Natural killer cell (primary cell): ENCODE results near the gene USP26. TPM values are rescaled to one million over a fixed set of nuclear protein-coding genes. Genes with fewer than 3 reads are reported as not detected.
"Not testable (repeated sequence)": the region's sequence is repeated elsewhere in the genome, so short reads cannot be mapped to it uniquely, and the experiment has no call there.

Experiments used
- ATAC-seq, 3 donors: fragments of 150-1000 bp in 2 of 3; fragments of 200-7000 bp in 1 of 3; cut with Tn5 transposase; 1 replicate in 1 of 3; 2 replicates in 2 of 3; pipeline ENCODE4 v1.10.0; 2021; ENCODE audit warnings: mild to moderate bottlenecking in 2 of 3, moderate library complexity in 2 of 3
- DNase-seq, 2 donors: peaks; one replicate each; pipeline versions ENCODE4 v3.0.0 to v3.0.0-alpha.2; 2013 to 2021; ENCODE audit warnings: mixed read lengths in 1 of 2
- H3K27ac ChIP-seq: one replicate; pipeline ENCODE4 v1.5.1; 2013; ENCODE audit warnings: mild to moderate bottlenecking, low read length
- H3K27me3 ChIP-seq: one replicate; pipeline ENCODE4 v1.6.1; 2013; ENCODE audit warnings: low read length; ENCODE audit not compliant: control insufficient read depth, insufficient read depth
- H3K36me3 ChIP-seq: one replicate; pipeline ENCODE4 v1.6.1; 2013; ENCODE audit warnings: low read length; ENCODE audit not compliant: control insufficient read depth, insufficient read depth
- H3K4me1 ChIP-seq: one replicate; pipeline ENCODE4 v1.6.1; 2013; ENCODE audit warnings: low read length; ENCODE audit not compliant: control insufficient read depth, insufficient read depth
- H3K4me3 ChIP-seq: one replicate; pipeline ENCODE4 v1.5.1; 2013; ENCODE audit warnings: low read length
- H3K9me3 ChIP-seq: one replicate; pipeline ENCODE4 v1.6.1; 2013; ENCODE audit warnings: low read length; ENCODE audit not compliant: control insufficient read depth, insufficient read depth
- H3K27ac Mint-ChIP-seq, 2 donors: one replicate each; pipeline ENCODE4 v1.8.0; 2022; ENCODE audit warnings: mild to moderate bottlenecking in 2 of 2, mixed read lengths in 2 of 2, moderate library complexity in 1 of 2
- H3K27me3 Mint-ChIP-seq, 2 donors: one replicate each; pipeline ENCODE4 v1.8.0; 2022; ENCODE audit warnings: low read depth in 2 of 2, mixed read lengths in 2 of 2
- H3K36me3 Mint-ChIP-seq: one replicate; pipeline ENCODE4 v1.8.0; 2022; ENCODE audit warnings: mixed read lengths
- H3K4me1 Mint-ChIP-seq, 2 donors: one replicate each; pipeline ENCODE4 v1.8.0; 2022; ENCODE audit warnings: mixed read lengths in 2 of 2
- H3K4me3 Mint-ChIP-seq: one replicate; pipeline ENCODE4 v1.8.0; 2022; ENCODE audit warnings: mild to moderate bottlenecking, moderate library complexity, mixed read lengths
- H3K9me3 Mint-ChIP-seq, 2 donors: one replicate each; pipeline ENCODE4 v1.8.0; 2022; ENCODE audit warnings: mixed read lengths in 2 of 2
- WGBS: methylation state at CpG from one replicate; pipeline ENCODE4 v1.1.7; 2013; ENCODE audit warnings: missing lambda C conversion rate; ENCODE audit not compliant: insufficient coverage; 5-methylcytosine and 5-hydroxymethylcytosine counted together
- intact Hi-C: fragments of 100-400 bp; cut with micrococcal nuclease; formaldehyde crosslinking; loops from one replicate; pipeline ENCODE4 v1.14.2; 2022
- total RNA-seq, 4 donors: library from RNA; stranded (reverse); fragments of 120-200 nt in 1 of 4; gene quantifications; one replicate each; pipeline versions ENCODE4 v1.2.3 to v1.2.4, GENCODE V29; 2013 to 2022
- TF ChIP-seq, protein P1 (sequence below): fragments of 200-600 bp; IDR thresholded peaks from one replicate; pipeline ENCODE4 v1.8.0; 2022; ENCODE audit warnings: antibody characterized with exemption

Gene USP26
- total RNA-seq, 3 donors from 2014 or later (not counting 1 experiment from before 2014, with no cell fraction given): not detected

- WGBS: 77% methylated on average over 8 of the region's 8 CpGs
- no peaks in the 10 kb centered on the region for H3K36me3 ChIP-seq
- no peaks in the 10 kb centered on the region for H3K4me1 Mint-ChIP-seq
- H3K9me3 Mint-ChIP-seq: no peaks in the 10 kb centered on the region
- no peaks in the 10 kb centered on the region for H3K9me3 ChIP-seq
- DNase-seq (no peak), ATAC-seq (no peak)
- no peak overlapping the region for H3K4me3 Mint-ChIP-seq
- no peak overlapping the region for H3K27ac Mint-ChIP-seq
- H3K4me1 ChIP-seq: no peaks in the 10 kb centered on the region
- H3K27me3 Mint-ChIP-seq: peaks cover 0 to 15% of the 10 kb centered on the region in 2 donors
- no peaks in the 10 kb centered on the region for H3K36me3 Mint-ChIP-seq
- H3K27me3 ChIP-seq: no peaks in the 10 kb centered on the region
- no peak overlapping the region for H3K4me3 ChIP-seq
- no peak overlapping the region for H3K27ac ChIP-seq
- intact Hi-C loops: no loop called here
- TF ChIP-seq, protein P1, sequence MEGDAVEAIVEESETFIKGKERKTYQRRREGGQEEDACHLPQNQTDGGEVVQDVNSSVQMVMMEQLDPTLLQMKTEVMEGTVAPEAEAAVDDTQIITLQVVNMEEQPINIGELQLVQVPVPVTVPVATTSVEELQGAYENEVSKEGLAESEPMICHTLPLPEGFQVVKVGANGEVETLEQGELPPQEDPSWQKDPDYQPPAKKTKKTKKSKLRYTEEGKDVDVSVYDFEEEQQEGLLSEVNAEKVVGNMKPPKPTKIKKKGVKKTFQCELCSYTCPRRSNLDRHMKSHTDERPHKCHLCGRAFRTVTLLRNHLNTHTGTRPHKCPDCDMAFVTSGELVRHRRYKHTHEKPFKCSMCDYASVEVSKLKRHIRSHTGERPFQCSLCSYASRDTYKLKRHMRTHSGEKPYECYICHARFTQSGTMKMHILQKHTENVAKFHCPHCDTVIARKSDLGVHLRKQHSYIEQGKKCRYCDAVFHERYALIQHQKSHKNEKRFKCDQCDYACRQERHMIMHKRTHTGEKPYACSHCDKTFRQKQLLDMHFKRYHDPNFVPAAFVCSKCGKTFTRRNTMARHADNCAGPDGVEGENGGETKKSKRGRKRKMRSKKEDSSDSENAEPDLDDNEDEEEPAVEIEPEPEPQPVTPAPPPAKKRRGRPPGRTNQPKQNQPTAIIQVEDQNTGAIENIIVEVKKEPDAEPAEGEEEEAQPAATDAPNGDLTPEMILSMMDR: no peak
Measured at GRCh38 chrX:133094098-133094731, 2.7 kb downstream of the USP26 start.

DNA sequence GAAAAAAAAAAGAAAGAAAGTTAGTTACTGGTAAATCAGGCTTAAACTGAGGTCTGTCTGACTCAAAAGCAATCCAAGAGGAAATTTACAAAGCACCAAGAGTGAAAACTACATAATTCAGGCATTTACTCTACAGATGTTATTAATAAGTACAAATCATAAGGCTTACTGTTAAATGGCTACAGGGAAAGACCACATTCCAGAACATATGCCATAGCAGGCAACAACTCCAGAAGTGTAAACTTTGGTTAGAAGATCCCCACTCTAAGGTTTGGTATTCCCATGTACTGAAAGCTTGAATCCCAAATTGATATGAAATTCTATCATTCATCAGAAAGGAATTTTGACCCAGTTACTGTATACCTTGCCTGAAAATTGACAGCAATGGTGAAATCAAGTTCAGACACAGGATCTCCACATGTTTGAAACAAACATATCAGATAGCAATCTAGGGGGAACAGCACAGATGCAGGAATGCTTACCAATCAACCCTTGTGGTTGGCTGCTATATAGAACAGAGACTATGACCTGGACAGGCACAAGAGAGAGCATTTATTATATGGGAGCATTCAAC lies 6.6 kb downstream of the USP26 start:
- no peaks in the 10 kb centered on the region for H3K9me3 Mint-ChIP-seq
- no peak for ATAC-seq
- no peaks in the 10 kb centered on the region for H3K4me1 Mint-ChIP-seq
- Histone ChIP-seq H3K4me1 (no peaks in the 10 kb centered on the region), H3K4me3 (no peak overlapping the region), H3K36me3 (no peaks in the 10 kb centered on the region), H3K27me3 (no peaks in the 10 kb centered on the region), H3K27ac (no peak overlapping the region), H3K9me3 (no peaks in the 10 kb centered on the region)
- no peak overlapping the region for H3K27ac Mint-ChIP-seq
- DNase-seq: no peak
- TF ChIP-seq, protein P1: no peak
- intact Hi-C loops: no loop called here
- no peaks in the 10 kb centered on the region for H3K36me3 Mint-ChIP-seq
- H3K4me3 Mint-ChIP-seq: no peak overlapping the region
- peaks cover 3 to 30% of the 10 kb centered on the region in 2 donors for H3K27me3 Mint-ChIP-seq

DNA sequence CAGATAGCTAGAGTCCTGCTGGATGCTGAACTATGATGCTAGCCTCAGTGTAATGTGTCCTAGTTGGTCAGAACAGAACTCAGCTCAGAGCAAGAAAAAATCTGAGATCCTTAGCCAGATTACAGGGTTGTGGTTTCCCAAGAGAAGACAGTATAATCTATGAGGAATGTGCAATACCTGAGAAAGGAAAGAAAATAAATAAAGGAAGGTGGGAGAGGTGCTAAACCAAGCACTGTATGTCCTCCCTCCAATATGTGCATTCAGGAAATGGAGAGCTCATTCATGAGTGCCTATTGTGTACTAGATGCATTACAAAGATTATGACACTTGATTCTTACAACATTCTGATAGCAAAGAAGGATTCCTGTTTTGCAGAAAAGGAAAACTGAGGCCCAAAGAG lies 7.5 kb downstream of the USP26 start:
- Mint-ChIP-seq H3K27me3 (peaks cover 3 to 30% of the 10 kb centered on the region in 2 donors), H3K27ac (no peak overlapping the region), H3K4me3 (no peak overlapping the region), H3K4me1 (no peaks in the 10 kb centered on the region), H3K9me3 (no peaks in the 10 kb centered on the region), H3K36me3 (no peaks in the 10 kb centered on the region)
- H3K27me3 ChIP-seq: no peaks in the 10 kb centered on the region
- no peak overlapping the region for H3K4me3 ChIP-seq
- H3K27ac ChIP-seq: no peak overlapping the region
- intact Hi-C loops: no loop called here
- no peak for ATAC-seq
- DNase-seq: no peak
- no peaks in the 10 kb centered on the region for H3K36me3 ChIP-seq
- no peaks in the 10 kb centered on the region for H3K9me3 ChIP-seq
- no peaks in the 10 kb centered on the region for H3K4me1 ChIP-seq
- TF ChIP-seq, protein P1: no peak

- no peak for DNase-seq
- WGBS: 82% methylated on average over 1 of the region's 3 CpGs
- Histone ChIP-seq H3K27me3 (no peaks in the 10 kb centered on the region), H3K4me3 (no peak overlapping the region), H3K27ac (no peak overlapping the region), H3K36me3 (no peaks in the 10 kb centered on the region), H3K4me1 (no peaks in the 10 kb centered on the region), H3K9me3 (no peaks in the 10 kb centered on the region)
- Mint-ChIP-seq H3K27ac (no peak overlapping the region), H3K4me1 (no peaks in the 10 kb centered on the region), H3K36me3 (no peaks in the 10 kb centered on the region), H3K4me3 (no peak overlapping the region), H3K27me3 (peaks cover 3 to 38% of the 10 kb centered on the region in 2 donors), H3K9me3 (no peaks in the 10 kb centered on the region)
- TF ChIP-seq, protein P1: no peak
- ATAC-seq: no peak
- intact Hi-C loops: no loop called here
Measured at GRCh38 chrX:133085785-133086184, 11.1 kb downstream of the USP26 start.

DNA sequence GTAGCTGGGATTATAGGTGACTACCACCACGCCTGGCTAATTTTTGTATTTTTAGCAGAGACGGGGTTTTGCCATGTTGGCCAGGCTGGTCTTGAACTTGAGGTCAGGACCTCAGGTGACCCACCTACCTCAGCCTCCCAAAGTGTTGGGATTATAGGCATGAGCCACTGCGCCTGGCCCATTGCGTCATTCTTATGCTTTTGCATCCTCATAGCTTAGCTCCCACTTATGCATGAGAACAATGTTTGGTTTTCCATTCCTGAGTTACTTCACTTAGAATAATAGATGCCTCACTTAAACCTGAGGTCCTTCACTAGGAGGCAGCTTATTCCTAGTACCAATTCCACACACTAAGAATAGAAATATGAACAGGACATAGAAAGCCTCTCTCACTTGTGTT lies 11.9 kb downstream of the USP26 start:
- ATAC-seq, H3K36me3 ChIP-seq, H3K9me3 Mint-ChIP-seq, H3K27ac ChIP-seq, H3K4me1 ChIP-seq, intact Hi-C loops, H3K4me3 ChIP-seq, DNase-seq, H3K4me3 Mint-ChIP-seq, H3K36me3 Mint-ChIP-seq, H3K27ac Mint-ChIP-seq, H3K27me3 ChIP-seq, H3K9me3 ChIP-seq, H3K4me1 Mint-ChIP-seq: not testable (repeated sequence)
- 92% methylated on average over 4 of the region's 4 CpGs for WGBS
- H3K27me3 Mint-ChIP-seq: peaks cover 3 to 31% of the 10 kb centered on the region in 2 donors
